Measurements from ENCODE around the gene ZNF407.

- TF ChIP-seq, protein P1, sequence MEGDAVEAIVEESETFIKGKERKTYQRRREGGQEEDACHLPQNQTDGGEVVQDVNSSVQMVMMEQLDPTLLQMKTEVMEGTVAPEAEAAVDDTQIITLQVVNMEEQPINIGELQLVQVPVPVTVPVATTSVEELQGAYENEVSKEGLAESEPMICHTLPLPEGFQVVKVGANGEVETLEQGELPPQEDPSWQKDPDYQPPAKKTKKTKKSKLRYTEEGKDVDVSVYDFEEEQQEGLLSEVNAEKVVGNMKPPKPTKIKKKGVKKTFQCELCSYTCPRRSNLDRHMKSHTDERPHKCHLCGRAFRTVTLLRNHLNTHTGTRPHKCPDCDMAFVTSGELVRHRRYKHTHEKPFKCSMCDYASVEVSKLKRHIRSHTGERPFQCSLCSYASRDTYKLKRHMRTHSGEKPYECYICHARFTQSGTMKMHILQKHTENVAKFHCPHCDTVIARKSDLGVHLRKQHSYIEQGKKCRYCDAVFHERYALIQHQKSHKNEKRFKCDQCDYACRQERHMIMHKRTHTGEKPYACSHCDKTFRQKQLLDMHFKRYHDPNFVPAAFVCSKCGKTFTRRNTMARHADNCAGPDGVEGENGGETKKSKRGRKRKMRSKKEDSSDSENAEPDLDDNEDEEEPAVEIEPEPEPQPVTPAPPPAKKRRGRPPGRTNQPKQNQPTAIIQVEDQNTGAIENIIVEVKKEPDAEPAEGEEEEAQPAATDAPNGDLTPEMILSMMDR (IDR thresholded peaks at IDR 0.05): no peak
- no peak for TF ChIP-seq POLR2A (IDR thresholded peaks at IDR 0.05)
These were observed 46.8 kb upstream of the ZNF407 start for GRCh38 chr18:74550886-74551285.

Measured in heart left ventricle (tissue), 13 donors.